Stimulated activated CD4-positive, alpha-beta T cell treated with anti-CD3 and anti-CD28 coated beads, TNF-alpha, amount 100 ng/mL, for 48 hours (primary cell): ENCODE measurements around the gene UXS1.

Experiments used
- DNase-seq, 3 donors: peaks; one replicate each; pipeline ENCODE4 v3.0.0-alpha.2; 2020; ENCODE audit warnings: low read depth in 3 of 3

The UXS1 gene

GRCh38 chr2:106054880-106055655 lies 139.0 kb downstream of the UXS1 start:
- DNase-seq: no peak

GRCh38 chr2:106054321-106054720 lies 139.8 kb downstream of the UXS1 start:
- DNase-seq: no peak

- no peak for DNase-seq
Measured at GRCh38 chr2:106053581-106053980, 140.5 kb downstream of the UXS1 start.

- no peak for DNase-seq
Measured at GRCh38 chr2:106053116-106053515, 141.0 kb downstream of the UXS1 start.

GRCh38 chr2:106044859-106045258 lies 149.2 kb downstream of the UXS1 start:
- DNase-seq: no peak

GRCh38 chr2:106044021-106044420 lies 150.1 kb downstream of the UXS1 start:
- DNase-seq: no peak
